ENCODE data around the gene FBLN1.
"Not testable (repeated sequence)": the region's sequence is repeated elsewhere in the genome, so short reads cannot be mapped to it uniquely, and the experiment has no call there.

FBLN1 gene

DNA sequence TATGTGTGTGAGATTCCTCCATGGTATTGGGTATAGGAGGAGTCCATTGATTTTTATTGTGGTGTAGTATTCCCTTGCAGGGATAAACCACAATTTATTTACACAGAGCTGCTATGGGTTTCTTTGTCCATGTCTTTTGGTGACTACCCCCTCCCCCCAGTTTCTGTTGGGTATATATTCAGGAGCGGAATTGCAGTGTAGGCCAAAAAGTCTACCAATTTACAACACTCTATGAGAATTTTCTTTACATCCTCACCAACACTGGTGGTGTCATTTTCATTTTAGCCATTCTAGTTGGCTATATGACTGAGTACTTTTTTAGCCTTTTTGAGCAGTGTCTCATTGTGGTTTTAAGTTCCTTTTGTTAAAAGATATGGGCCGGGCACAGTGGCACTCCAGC is 113.7 kb downstream of the FBLN1 start:
- DNase-seq, result no peak

DNA sequence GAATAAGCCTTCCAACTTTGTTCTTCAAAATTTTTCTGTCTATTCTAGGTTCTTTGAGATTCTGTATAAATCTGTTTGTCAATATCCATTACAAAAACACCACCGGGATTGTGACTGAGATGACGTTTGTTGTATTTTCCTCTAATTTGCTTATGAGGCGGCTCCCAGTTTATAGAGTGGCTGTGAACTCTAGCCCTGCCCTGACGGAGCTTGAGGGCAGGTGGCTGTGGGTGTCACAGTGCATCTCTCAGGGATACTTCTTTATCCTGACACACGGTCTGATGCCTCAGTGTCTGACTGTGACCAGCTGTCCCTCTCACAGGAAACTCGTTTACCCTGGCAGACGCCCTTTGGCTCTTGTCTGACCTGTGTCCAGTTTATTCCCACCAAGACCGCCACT is 115.3 kb downstream of the FBLN1 start:
- DNase-seq, result no peak

DNA sequence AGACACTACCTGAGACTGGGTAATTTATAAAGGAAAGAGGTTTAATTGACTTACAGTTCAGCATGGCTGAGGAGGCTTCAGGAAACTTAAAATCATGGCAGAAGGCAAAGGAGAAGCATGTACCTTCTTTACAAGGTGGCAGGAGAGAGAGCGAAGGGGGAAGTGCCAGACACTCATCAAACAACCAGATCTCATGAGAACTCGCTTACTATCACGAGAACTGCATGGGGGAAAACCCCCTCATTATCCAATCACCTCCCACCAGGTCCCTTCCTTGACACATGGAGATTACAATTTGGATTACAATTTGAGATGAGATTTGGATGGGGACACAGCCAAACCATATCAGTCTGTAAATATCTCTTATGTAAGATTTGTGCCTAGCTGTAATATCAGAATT is 118.0 kb downstream of the FBLN1 start:
- DNase-seq, result no peak

GRCh38 chr22:45621836-45622600 is 119.3 kb downstream of the FBLN1 start:
- no peak for DNase-seq

DNA sequence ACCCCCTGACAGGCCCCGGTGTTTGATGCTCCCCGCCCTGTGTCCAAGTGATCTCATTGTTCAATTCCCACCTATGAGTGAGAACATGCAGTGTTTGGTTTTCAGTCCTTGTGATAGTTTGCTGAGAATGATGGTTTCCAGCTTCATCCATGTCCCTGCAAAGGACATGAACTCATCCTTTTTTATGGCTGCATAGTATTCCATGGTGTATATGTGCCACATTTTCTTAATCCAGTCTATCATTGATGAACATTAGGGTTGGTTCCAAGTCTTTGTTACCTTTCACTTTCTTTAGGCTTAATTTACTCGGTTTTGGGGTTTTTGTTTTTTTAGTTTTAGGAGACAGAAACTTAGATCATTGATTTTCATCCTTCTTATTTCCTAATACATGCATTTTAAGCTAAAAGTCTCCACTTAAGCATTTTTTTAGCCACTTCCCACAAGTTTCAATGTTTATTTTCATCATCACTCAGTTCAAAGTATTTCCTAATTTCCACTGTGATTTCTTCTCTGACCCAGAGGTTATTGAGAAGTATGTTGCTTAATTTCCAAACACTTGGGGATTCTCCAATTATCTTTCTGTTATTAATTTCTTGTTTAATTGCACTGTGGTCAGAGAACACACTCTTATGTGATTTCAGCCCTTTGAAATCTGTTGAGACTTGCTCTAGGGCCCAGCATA is 120.9 kb downstream of the FBLN1 start:
- not testable (repeated sequence) for DNase-seq

DNA sequence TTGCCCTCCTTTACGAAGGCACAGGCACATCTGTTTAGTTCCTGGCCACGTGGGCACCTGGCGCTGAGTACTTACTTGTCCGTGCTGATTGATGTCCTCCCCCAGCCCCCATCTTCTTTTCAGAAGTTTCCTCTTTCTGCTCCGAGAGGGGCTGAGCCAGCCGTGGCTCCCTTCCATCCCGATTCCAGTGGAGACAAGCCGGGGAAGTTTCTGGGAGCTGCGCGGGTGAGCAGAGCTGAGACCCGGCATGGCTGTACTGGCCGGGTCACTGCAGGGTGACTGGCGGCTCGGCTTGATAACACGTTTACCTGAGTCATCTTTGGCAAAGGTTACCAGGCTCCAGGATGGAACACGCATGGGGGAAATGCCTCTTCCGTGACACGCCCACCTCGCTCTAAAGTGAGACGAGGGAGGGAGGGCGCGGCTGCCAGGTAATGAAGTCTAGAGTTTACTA is 123.5 kb downstream of the FBLN1 start:
- no peak for DNase-seq

GRCh38 chr22:45627489-45628233 is 125.0 kb downstream of the FBLN1 start:
- no peak for DNase-seq

DNA sequence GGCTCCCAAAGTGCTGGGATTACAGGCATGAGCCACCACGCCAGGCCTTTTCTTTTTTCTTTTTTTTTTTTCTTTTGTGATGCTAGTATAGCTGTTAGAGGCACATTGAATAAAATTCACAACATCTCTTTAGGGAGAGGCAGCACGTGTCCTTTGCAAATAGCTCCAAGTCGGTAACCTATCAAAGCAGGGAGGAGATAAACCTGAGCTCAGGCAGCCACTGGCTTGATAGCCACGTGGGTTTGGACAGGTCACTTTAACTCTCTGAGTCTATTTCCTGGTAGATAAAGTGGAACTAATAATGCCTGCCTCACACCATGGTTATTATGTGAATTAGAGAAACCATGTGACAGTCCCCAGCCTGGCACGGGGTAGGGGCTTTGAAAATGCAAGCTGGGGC is 125.8 kb downstream of the FBLN1 start:
- DNase-seq, result no peak

GRCh38 chr22:45629469-45630089 is 126.9 kb downstream of the FBLN1 start:
- DNase-seq, result no peak

GRCh38 chr22:45630436-45630835 is 127.8 kb downstream of the FBLN1 start:
- no peak for DNase-seq

GRCh38 chr22:45631140-45631840 is 128.6 kb downstream of the FBLN1 start:
- DNase-seq, result no peak

- no peak for DNase-seq
Measured at GRCh38 chr22:45631841-45632238, 129.2 kb downstream of the FBLN1 start.

GRCh38 chr22:45632791-45633515 is 130.3 kb downstream of the FBLN1 start:
- DNase-seq, result no peak

DNA sequence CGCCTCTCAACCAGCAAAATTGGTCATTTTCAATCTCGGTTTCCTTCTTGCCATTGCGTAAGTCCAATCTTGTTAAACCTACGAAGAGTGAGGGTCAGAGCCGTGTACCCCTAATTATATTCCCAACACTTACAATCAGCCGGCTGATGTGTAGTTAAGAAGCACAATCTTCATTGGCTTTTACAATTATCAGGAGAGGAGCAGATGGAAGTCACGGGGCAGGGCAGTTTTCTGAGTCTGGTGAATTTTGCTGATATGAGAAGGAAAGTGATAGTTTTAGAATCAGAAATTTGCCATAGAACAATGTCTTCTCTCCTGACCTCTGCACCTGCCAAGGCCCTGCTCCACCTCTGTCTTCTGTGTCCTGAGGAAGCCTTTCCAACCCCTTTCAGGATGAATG is 134.0 kb downstream of the FBLN1 start:
- DNase-seq, result no peak

- no peak for DNase-seq
Measured at GRCh38 chr22:45638197-45638596, 135.5 kb downstream of the FBLN1 start.

DNA sequence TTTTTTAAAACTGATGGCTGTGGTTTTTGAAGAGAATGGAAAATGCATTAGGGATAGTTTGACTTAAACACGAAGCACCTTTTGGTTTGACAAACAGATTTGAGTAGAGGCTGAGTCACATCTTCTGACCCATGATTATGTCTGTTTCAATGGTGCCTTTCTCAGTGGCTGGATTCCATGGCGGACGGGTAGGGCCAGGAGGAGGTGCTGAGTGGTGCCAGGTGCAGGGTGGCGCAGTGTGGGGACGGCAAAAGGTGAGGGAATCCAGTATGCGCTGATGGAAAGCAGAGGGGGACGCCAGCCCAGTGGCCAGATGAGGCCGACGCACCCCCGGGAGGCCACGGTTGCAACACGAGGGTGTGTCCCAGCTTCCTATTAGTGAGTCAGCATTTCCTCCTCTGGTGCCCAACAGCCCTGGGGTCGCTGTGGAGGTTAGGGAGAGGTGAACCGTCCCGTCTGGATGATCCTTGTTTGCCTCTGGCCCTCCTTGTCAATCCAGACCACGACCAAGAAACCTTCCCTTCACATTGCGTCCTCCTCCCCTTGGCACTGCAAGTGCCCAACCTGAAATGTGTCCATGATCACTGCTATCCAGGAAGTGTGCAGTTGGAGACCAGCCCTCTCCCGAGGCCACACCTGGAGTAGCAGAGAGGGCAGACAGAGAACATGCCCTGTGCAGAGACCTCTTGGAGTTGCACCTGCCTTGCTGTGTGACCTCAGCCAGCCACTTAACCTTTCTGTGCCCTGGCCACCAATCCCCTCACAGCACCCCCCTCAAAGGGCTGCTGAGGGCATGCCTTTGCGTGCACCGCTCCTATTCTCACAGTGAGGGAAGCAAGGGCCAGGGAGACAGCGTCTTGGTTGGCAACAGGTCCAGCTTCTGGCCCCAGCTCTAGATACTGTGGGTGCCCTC is 136.4 kb downstream of the FBLN1 start:
- DNase-seq, result peak in 1 of 2 experiments; percentile 10

GRCh38 chr22:45639747-45640102 is 137.0 kb downstream of the FBLN1 start:
- DNase-seq, result no peak

DNA sequence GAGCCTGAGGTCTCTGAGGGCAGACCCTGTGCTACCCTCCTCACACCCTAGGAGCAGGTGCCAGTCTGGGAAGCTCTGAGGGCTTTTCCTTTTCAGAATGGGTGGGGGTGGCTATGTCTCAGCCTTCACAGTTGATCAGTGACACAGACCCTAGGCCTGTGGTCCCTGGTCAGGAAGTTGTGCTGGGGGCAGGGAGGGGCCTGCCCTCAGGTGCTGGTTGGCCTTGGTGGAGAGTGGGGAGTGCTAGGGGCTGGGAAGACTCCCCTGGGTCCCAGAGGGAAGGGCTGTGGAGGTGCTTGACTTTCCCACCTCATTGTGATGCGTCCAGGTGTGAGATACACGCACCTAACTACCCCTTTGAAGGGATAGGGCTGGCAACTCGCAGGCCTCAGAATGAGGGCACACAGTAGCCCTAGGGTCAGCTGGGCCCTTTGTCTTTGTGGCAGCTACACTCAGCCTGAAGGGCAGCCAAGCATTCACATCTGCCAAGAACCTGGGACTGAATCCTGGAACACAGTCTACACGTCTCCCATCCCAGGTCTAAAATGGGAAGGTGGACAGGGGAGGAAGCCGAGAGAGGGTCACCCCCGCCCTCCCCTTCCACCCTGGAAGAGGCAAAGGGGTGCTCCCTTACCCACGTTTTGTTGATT is 137.7 kb downstream of the FBLN1 start:
- DNase-seq, result no peak

- no peak for DNase-seq
Measured at GRCh38 chr22:45640941-45641621, 138.4 kb downstream of the FBLN1 start.

DNA sequence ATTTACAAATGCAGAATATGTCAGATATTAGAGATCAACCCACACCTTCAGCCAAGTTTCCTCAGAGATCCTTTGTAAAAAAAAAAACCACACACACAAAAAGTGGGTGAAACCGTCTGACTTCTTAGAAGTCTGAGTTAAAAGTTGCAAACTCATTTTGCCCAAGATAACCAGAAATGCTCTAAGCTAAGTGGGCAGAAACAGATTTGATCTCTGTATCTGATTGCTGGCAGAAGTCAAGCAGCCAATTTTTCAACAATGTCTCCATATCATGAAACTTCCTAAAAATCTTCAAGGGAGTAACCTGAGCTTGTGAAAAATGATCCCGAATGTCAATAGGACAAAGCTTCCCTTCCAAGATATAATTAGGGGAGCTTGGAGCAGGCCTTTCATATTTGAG is 140.3 kb downstream of the FBLN1 start:
- DNase-seq, result no peak

Data from SW 1271 (cell line).